B cell (primary cell): ENCODE measurements around the gene SPHK2.

Experiments used
- CTCF ChIP-seq: fragments of 200-600 bp; IDR thresholded peaks from one replicate; pipeline ENCODE4 v1.8.0; 2022; ENCODE audit warnings: antibody characterized with exemption, mild to moderate bottlenecking
- EZH2 ChIP-seq: IDR thresholded peaks from 2 replicates; pipeline ENCODE4 v1.6.1; 2012; ENCODE audit warnings: borderline replicate concordance, low read depth, mild to moderate bottlenecking, moderate library complexity, low read length; ENCODE audit not compliant: insufficient read depth, poor library complexity, severe bottlenecking

- no peak for TF ChIP-seq EZH2
- TF ChIP-seq CTCF: no peak
These were observed 57.2 kb downstream of the SPHK2 start for GRCh38 chr19:48676487-48676886.
